IPS-18a (cell line): ENCODE results near the gene C1orf50.
A peak's percentile ranks its signal among the peaks of the same experiment; 100 is the strongest.
"Not testable (repeated sequence)": the region's sequence is repeated elsewhere in the genome, so short reads cannot be mapped to it uniquely, and the experiment has no call there.

ENCODE experiments used
- H3K27ac ChIP-seq: one replicate; pipeline ENCODE4 v1.5.1; 2013; ENCODE audit warnings: low read length
- H3K27me3 ChIP-seq: one replicate; pipeline ENCODE4 v1.6.1; 2013; ENCODE audit warnings: mild to moderate bottlenecking, low read length; ENCODE audit not compliant: control insufficient read depth, insufficient read depth
- H3K36me3 ChIP-seq: one replicate; pipeline ENCODE4 v1.6.1; 2013; ENCODE audit warnings: low read depth, low read length; ENCODE audit not compliant: control insufficient read depth
- H3K4me1 ChIP-seq: one replicate; pipeline ENCODE4 v1.6.1; 2013; ENCODE audit warnings: low read depth, low read length; ENCODE audit not compliant: control insufficient read depth
- H3K4me3 ChIP-seq: one replicate; pipeline ENCODE4 v1.5.1; 2013; ENCODE audit warnings: low read length
- H3K9ac ChIP-seq: one replicate; pipeline ENCODE4 v1.6.1; 2013; ENCODE audit warnings: mild to moderate bottlenecking, low read length, moderate library complexity
- H3K9me3 ChIP-seq: one replicate; pipeline ENCODE4 v1.6.1; 2013; ENCODE audit warnings: low read depth, low read length; ENCODE audit not compliant: control insufficient read depth

The C1orf50 gene

DNA sequence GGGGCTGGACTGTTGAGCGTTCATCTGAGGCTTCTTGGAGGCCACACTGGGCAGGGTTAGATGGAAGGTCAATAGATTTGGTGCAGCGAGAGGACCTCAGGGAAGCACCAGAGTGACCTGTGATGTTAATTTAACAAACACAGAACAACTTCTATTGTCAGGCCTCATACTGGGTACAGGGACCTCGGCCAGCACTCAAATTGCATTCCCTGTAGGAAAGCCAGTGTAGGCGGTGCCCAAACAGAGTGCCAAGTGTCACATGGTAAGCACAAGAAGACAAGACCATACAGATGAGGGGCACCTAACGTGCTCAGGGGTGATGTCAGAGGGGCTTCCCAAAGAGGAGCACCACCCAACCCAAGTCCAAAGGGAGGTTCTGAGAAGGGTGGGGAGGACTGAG lies 19.0 kb downstream of the C1orf50 start:
- no peaks in the 10 kb centered on the region for H3K9me3 ChIP-seq
- H3K36me3 ChIP-seq: peaks cover 7% of the 10 kb centered on the region
- no peak overlapping the region for H3K27ac ChIP-seq
- H3K4me3 ChIP-seq: no peak overlapping the region
- H3K27me3 ChIP-seq: no peaks in the 10 kb centered on the region
- no peaks in the 10 kb centered on the region for H3K4me1 ChIP-seq
- H3K9ac ChIP-seq: no peak overlapping the region

DNA sequence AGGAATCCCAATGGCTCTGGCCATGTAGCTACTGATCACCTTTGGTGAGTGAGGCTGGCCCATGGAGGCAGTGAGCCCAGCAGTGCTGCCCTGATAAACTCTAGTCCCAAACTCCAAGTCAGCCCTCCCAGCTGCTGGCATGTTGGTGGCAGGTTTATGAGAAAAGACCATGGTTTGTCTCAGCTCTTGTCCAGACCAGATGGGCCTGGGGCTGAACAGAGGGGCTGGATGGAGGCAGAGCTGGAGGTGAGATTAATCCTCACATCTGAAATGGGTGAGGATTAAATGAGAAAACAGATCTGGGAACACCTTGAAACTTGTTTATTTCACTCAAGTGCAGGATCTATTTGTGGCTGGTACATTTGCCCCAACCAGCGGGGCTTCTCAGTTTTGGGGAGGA lies 21.0 kb downstream of the C1orf50 start:
- Histone ChIP-seq H3K36me3 (peaks cover under 1% of the 10 kb centered on the region), H3K4me1 (no peaks in the 10 kb centered on the region), H3K9me3 (no peaks in the 10 kb centered on the region), H3K27ac (no peak overlapping the region), H3K4me3 (no peak overlapping the region), H3K27me3 (no peaks in the 10 kb centered on the region), H3K9ac (no peak overlapping the region)

DNA sequence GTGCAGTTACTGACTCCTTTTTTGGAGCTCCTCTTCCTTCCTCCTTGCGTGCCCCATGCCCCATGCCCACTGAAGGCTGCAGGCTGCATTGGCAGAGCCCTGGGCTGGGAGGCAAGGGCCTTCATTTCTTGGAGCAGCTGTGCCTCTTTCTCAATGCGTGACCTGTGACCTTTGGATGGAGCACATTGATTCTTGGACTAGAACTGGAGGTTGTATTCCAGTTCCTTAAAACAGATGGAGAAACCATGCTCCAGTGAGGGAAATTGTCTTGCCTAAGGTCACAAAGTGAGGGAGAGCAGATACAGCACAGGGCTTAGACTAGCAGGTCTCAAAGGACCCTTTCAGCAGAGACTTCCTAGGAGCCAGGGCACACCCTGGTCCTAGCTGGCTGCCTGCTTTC lies 26.8 kb downstream of the C1orf50 start:
- no peak overlapping the region for H3K27ac ChIP-seq
- H3K9ac ChIP-seq: no peak overlapping the region
- no peaks in the 10 kb centered on the region for H3K36me3 ChIP-seq
- H3K4me1 ChIP-seq: no peaks in the 10 kb centered on the region
- no peaks in the 10 kb centered on the region for H3K27me3 ChIP-seq
- no peak overlapping the region for H3K4me3 ChIP-seq
- no peaks in the 10 kb centered on the region for H3K9me3 ChIP-seq

DNA sequence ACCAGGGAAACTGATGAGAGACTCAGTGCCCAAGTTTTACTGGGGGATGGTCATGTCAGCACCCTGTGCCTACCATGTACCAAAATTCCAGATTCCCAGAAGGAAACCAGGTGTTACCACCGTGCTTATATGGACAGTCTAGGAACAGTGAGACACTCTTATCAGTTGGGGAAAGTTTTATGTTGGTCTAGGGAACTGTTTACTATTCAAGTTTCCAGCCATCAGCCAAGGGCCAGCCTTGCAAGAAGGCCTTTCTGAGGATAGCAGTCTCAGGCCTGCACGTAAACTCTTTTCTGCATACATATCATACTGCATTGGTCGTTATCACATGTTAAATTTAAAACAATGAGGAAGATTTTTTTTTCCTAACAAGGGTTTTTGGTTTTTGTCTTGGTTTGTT lies 30.4 kb downstream of the C1orf50 start:
- Histone ChIP-seq H3K4me3 (no peak overlapping the region), H3K27me3 (no peaks in the 10 kb centered on the region), H3K9ac (no peak overlapping the region), H3K27ac (no peak overlapping the region), H3K9me3 (no peaks in the 10 kb centered on the region), H3K4me1 (no peaks in the 10 kb centered on the region), H3K36me3 (no peaks in the 10 kb centered on the region)

DNA sequence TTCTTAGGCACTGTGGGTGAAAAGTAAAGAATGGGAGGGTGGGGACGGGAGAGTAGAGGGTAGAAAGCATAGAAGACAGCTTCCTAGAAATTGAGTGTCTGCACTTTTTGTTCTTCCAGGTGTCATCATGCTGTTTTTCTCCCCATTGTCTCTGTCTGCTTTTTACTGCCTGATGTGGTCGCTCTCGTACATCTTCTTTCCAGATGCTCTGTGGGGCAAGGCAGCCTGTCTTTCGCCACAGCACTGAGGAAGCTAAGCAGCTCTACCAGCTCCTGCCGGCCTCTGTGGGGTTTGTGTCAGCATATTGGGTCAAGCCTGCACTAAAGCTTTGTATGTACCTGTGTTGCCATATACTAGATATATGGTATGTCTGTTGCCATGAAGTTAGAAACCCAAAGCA lies 30.9 kb downstream of the C1orf50 start:
- H3K9ac ChIP-seq: no peak overlapping the region
- no peak overlapping the region for H3K27ac ChIP-seq
- no peak overlapping the region for H3K4me3 ChIP-seq
- H3K27me3 ChIP-seq: no peaks in the 10 kb centered on the region
- no peaks in the 10 kb centered on the region for H3K4me1 ChIP-seq
- no peaks in the 10 kb centered on the region for H3K9me3 ChIP-seq
- H3K36me3 ChIP-seq: no peaks in the 10 kb centered on the region

DNA sequence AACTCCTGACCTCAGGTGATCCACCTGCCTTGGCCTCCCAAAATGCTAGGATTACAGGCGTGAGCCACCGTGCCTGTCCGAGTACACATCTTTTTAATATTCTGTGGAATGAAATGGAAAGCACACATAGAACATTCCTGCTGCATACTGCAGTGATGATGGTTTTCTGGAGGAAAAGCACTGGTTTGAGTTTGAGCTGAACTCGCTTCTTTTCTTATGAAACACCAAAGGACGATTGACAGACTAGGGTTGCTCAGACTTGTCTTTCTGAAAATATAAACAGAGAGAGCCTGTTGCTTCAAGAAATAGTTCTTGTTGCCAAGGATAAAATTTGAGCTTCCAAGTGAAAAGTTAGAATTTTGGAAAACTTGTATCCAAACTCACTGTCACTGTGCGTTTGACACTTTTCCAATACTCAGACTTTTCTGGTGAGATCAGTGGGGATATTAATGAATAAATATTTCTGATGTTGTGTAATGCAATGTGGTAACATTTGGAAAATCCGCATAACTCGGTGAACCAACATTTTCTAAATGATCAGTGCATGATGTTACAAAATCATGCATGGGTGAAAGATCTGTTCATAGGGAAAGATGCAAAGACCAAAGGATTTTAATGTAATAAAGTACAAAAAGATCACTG lies 34.9 kb downstream of the C1orf50 start:
- no peaks in the 10 kb centered on the region for H3K9me3 ChIP-seq
- no peaks in the 10 kb centered on the region for H3K4me1 ChIP-seq
- H3K27ac ChIP-seq: no peak overlapping the region
- no peaks in the 10 kb centered on the region for H3K27me3 ChIP-seq
- no peak overlapping the region for H3K4me3 ChIP-seq
- no peaks in the 10 kb centered on the region for H3K36me3 ChIP-seq
- no peak overlapping the region for H3K9ac ChIP-seq

DNA sequence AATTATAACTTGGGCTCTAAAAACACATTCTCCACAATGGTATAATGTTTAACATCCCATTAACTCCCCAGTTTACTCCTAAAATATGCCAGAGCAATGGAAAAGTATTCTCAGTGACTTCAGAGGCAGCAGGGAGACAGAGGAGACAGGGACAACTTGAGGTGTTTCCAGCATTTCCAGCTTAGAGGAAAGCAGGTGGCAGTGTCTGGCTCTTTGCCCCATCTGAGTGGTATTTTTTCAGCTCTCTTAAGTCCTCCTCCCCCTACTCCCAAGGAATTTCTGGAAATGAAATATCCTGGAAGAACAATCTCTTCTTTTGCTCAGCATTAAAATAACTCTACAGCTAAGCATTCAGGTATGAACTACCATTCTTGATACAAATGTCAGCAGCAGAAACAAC lies 39.1 kb downstream of the C1orf50 start:
- Histone ChIP-seq H3K4me1 (no peaks in the 10 kb centered on the region), H3K27ac (no peak overlapping the region), H3K9ac (no peak overlapping the region), H3K36me3 (peaks cover 3% of the 10 kb centered on the region), H3K4me3 (no peak overlapping the region), H3K9me3 (no peaks in the 10 kb centered on the region), H3K27me3 (no peaks in the 10 kb centered on the region)

DNA sequence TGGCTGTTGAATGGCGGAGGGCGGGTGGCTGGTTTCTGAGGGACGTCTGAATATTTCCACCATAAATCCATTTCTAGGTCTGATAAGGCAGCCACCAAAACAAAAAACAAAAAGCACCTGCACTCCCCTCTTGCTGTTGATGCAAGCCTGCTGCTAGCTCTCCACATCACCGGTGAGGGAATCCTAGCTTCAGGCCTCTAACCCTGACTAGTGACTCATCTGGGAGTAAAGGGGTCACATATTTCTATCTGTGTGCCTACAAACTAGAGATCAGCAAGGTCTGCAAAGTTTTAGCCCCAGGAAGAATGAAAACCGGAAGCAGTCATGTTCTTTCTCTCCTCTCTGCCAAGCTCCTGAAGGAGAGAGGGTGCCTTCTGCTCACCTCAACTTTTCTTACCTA lies 39.5 kb downstream of the C1orf50 start:
- Histone ChIP-seq H3K9me3 (no peaks in the 10 kb centered on the region), H3K4me3 (no peak overlapping the region), H3K27me3 (no peaks in the 10 kb centered on the region), H3K36me3 (peaks cover 3% of the 10 kb centered on the region), H3K4me1 (no peaks in the 10 kb centered on the region), H3K27ac (no peak overlapping the region), H3K9ac (no peak overlapping the region)

DNA sequence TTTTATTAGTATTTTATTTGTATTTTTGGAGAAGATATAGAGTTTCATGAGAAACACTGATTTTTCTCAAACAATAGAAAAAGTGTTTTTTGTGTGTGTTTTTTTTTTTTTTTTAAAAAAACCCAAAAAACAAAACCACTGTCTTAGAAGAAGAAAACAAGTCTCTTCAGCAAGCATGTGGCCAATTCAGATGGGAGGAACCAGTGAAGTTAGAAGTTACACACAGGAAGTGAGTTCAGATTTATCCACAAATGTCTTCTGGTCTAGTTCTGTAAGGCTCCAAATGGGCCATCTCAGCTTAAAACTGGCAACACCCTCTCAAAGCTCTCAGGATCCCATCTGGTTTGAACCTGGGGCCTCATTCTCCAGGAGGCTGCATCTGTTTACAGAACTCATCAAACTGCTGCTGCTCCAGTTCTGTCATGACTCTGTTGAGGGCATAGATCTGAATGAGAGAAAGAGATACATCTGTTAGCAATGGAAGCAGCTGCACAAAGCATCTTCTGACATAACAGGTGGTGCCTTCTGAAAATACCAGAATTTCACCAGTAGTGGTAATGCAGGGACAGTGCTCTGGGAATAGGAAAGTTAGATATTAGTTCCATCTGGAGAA lies 40.1 kb downstream of the C1orf50 start:
- Histone ChIP-seq H3K4me1 (no peaks in the 10 kb centered on the region), H3K27ac (no peak overlapping the region), H3K9me3 (no peaks in the 10 kb centered on the region), H3K9ac (no peak overlapping the region), H3K27me3 (no peaks in the 10 kb centered on the region), H3K4me3 (no peak overlapping the region), H3K36me3 (peaks cover 3% of the 10 kb centered on the region)

DNA sequence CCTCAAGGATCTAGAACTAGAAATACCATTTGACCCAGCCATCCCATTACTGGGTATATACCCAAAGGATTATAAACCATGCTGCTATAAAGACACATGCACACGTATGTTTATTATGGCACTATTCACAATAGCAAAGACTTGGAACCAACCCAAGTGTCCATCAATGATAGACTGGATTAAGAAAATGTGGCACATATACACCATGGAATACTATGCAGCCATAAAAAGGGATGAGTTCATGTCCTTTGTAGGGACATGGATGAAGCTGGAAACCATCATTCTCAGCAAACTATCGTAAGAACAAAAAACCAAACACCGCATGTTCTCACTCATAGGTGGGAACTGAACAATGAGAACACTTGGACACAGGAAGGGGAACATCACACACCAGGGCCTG lies 47.8 kb downstream of the C1orf50 start:
- not testable (repeated sequence) for H3K36me3 ChIP-seq, H3K9ac ChIP-seq, H3K27ac ChIP-seq, H3K4me3 ChIP-seq, H3K9me3 ChIP-seq, H3K4me1 ChIP-seq, H3K27me3 ChIP-seq

DNA sequence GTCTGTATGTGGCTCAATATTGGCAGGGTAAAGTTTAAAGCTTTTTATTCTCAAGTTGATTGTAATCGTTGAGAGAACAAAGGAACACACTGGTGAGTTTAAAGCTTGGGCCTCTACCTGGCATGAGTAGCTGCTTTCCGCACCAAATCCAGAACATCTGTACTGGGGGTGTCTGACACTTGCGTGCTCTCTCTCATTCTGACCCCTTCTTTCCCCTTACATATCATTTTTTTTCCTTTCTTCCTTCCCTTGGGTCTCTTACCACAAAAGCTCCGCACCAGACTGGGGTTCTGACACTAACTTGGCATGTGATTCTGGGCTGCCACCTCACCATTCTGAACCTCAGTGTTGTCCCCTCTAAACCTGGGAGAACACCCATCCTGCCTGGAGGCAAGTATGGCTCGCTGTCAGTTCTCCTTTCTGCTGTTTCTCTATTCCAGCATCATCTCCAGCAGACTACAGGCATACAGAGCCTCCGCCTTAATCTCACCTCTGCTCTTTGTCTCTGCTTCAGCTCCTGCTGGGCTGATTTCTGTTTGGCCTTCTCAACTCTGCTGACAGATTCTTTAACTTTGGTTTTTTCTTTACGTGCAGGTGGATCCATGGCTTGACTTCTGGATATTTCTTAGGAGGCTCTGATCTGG lies 49.0 kb downstream of the C1orf50 start:
- H3K27ac ChIP-seq: peak overlapping the region; percentile 35
- no peaks in the 10 kb centered on the region for H3K27me3 ChIP-seq
- H3K4me3 ChIP-seq: peak overlapping the region; percentile 96
- H3K36me3 ChIP-seq: no peaks in the 10 kb centered on the region
- H3K4me1 ChIP-seq: peaks cover 8% of the 10 kb centered on the region
- H3K9me3 ChIP-seq: no peaks in the 10 kb centered on the region
- peak overlapping the region; percentile 81 for H3K9ac ChIP-seq
